ENCODE results near the gene RNF213.
"Not testable (repeated sequence)": the region's sequence is repeated elsewhere in the genome, so short reads cannot be mapped to it uniquely, and the experiment has no call there.

The RNF213 gene

DNA sequence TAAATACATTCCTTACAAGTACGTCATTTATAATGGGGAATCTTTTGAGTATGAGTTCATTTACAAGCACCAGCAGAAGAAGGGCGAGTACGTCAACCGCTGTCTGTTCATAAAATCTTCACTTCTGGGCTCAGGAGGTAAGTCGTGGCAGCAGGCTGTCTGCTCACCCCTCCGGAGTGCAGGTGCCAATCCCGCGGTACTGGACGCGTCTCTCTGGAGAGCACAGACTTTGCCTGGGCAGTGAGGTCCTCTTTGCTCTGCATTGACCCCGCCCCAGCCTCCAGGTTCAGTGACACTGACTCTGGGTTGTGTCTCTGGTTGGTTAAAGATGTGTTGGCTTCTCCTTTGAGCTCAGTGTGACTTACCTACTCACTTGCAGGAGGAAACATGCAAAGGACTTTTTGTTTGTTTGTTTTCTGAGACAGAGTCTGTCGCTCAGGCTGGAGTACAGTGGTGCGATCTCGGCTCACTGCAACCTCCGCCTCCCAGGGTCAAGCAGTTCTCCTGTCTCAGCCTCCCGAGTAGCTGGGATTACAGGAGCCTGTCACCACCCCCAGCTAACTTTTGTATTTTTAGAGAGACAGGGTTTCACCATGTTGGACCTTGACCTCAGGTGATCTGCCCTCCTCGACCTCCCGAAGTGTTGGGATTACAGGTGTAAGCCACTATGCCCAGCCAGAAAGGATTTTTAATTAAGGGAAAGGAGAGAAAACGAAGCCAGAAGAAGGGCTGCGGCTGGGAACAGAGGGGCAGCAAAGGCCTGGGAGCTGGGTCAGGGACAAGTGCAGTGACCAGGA lies 31.2 kb downstream of the RNF213 start:
- no peak for DNase-seq (ENCODE audit: low read depth in 2 of 3, low spot score in 2 of 3)

- DNase-seq (ENCODE audit: low read depth in 2 of 3, low spot score in 2 of 3): no peak
These were observed 31.9 kb downstream of the RNF213 start for GRCh38 chr17:80292521-80292971.

GRCh38 chr17:80294210-80294609 lies 33.6 kb downstream of the RNF213 start:
- DNase-seq (ENCODE audit: low read depth in 2 of 3, low spot score in 2 of 3): no peak

- DNase-seq (ENCODE audit: low read depth in 2 of 3, low spot score in 2 of 3): no peak
These were observed 34.0 kb downstream of the RNF213 start for GRCh38 chr17:80294653-80295052.

DNA sequence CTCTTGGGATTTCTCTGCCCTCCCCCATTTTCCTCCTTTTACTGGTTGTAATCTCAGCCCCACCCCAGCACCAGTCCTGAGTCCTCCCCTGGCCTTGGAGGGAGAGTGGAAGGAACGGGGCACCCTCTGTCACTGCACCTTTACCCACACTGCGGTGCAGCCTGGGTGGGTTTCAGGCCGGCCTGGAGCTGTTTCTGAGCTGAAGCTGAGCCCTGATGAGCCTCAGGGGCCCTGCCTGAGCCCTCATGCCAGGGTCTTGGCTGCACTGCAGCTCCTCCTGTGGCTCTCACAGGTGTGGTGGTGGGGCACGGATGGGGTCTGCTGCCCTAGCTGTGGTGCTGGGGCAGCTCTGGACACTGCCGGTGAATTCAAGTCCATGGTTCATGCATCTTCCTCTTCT lies 34.5 kb downstream of the RNF213 start:
- DNase-seq (ENCODE audit: low read depth in 2 of 3, low spot score in 2 of 3): no peak

DNA sequence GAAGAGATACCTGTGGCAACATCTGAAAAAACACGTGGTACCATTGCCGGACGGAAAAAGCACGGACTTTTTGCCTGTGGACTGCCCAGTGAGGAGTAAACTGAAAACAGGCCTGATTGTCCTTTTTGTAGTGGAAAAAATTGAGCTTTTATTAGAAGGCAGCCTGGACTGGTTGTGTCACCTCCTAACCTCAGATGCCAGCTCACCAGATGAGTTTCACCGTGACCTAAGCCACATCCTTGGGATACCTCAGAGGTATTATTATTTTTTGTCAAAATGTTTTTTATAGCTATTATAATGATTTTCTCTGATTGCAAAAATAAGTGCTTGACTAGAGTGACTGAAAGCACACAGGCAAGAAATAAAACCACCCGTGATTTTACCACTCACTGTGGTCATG lies 34.9 kb downstream of the RNF213 start:
- DNase-seq (ENCODE audit: low read depth in 2 of 3, low spot score in 2 of 3): no peak

- no peak for DNase-seq (ENCODE audit: low read depth in 2 of 3, low spot score in 2 of 3)
These were observed 35.6 kb downstream of the RNF213 start for GRCh38 chr17:80296221-80296620.

DNA sequence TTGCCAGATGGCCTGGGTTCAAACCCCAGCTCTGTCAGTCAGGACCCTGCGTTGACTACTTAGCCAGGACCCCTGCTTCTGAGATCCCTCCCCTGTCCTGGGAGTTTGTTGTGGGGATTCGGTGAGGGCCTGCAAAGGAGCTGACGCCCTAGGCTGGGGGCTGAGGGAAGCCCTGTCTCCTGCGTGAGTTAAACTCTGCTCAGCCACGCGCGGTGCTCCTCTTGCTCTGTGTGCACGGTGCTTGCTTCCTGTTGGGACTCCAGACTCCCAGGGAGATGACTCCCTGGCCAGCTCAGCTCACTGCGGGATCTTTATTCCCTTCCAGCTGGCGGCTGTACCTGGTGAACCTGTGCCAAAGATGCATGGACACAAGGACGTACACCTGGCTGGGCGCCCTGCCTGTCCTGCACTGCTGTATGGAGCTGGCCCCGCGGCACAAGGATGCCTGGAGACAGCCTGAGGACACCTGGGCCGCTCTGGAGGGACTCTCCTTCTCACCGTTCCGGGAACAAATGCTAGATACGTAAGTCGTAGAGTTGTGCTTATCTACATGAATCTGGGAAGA lies 37.4 kb downstream of the RNF213 start:
- no peak for DNase-seq (ENCODE audit: low read depth in 2 of 3, low spot score in 2 of 3)

DNA sequence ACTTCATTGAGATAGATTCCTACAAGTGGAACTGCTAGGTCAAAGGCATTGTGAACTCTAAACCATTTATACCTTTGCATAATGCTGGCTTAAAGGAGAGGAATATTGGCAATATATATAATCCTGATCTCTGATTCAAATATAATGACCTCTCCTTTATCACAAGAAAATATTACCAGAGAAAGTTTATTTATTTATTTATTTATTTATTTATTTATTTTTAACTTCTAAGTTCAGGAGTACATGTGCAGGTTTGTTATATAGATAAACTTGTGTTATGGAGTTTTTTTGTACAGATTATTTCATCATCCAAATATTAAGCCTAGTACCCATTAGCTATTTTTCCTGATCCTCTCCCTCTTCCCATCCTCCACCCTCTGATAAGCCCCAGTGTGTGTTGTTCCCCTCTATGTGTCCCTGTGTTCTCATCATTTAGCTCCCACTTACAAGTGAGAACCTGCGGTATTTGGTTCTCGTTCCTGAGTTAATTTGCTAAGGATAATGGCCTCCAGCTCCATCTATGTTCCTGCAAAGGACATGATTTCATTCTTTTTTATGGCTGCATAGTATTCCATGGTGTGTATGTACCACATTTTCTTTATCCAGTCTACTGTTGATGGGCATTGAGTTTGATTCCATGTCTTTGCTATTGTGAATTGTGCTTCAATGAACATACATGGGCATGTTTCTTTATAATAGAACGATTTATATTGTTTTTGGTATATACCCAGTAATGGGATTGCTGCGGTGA lies 38.9 kb downstream of the RNF213 start:
- DNase-seq (ENCODE audit: low read depth in 2 of 3, low spot score in 2 of 3): not testable (repeated sequence)

DNA sequence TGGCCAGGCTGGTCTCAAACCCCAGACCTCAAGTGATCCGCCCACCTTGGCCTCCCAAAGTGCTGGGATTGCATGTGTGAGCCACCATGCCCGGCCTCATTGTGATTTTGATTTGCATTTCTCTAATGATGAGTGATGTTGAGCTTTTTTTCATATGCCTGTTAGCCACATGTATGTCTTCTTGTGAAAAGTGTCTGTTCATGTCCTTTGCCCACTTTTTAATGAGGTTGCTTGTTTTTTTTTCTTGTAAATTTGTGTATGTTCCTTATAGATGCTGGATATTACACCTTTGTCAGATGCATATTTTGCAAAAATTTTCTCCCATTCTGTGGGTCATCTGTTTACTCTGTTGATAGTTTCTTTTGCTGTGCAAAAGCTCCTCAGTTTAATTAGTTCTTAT lies 40.1 kb downstream of the RNF213 start:
- DNase-seq (ENCODE audit: low read depth in 2 of 3, low spot score in 2 of 3): not testable (repeated sequence)

DNA sequence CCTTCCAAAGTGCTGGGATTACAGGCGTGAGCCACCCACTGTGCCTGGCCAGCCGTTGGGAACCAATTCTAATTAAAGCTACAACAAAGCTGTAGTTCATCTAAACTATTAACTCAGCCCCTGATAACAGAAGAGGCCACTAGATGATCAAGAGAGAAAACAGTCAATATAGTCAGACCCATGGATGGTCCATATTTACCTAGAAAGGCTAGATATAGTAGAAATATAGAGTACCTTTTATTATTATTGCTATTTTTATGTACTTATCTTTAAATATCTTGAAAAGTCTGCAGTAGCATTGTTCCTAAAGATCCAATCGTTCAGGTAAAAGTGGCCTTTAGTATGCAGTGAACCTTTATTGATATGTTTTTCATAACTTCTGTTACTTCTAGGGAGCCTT lies 43.2 kb downstream of the RNF213 start:
- no peak for DNase-seq (ENCODE audit: low read depth in 2 of 3, low spot score in 2 of 3)

DNA sequence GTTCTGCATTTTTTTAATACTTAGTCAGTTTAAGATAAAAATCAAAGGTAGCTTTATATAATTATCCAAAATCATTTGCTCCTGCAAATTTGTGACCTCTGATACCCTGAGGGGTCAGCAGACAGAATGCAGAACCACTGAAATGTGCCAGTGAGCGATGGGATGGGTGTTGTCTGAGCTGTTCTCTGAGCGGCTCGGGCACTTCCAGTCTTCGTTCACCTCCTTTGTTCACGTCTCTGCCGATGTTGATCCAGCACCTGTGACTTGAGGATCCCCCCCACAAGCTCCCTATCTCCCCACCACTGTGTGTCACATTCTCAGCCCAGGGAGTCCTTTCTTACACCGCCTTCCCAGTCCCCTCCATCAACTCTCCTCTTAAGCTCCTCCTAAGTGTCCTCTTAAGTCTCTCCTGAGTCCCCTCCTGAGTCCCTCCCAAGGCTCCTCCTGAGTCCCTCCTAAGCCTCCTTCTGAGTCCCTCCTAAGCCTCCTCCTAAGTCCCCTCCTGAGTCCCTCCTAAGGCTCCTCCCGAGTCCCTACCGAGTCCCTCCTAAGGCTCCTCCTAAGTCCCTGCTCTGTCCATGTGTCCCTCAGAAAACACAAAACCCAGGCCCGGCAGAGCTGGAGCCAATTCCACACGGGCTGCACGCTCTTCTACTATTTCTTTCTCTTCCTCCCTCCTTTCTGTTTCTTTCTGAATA lies 47.5 kb downstream of the RNF213 start:
- no peak for DNase-seq (ENCODE audit: low read depth in 2 of 3, low spot score in 2 of 3)

DNA sequence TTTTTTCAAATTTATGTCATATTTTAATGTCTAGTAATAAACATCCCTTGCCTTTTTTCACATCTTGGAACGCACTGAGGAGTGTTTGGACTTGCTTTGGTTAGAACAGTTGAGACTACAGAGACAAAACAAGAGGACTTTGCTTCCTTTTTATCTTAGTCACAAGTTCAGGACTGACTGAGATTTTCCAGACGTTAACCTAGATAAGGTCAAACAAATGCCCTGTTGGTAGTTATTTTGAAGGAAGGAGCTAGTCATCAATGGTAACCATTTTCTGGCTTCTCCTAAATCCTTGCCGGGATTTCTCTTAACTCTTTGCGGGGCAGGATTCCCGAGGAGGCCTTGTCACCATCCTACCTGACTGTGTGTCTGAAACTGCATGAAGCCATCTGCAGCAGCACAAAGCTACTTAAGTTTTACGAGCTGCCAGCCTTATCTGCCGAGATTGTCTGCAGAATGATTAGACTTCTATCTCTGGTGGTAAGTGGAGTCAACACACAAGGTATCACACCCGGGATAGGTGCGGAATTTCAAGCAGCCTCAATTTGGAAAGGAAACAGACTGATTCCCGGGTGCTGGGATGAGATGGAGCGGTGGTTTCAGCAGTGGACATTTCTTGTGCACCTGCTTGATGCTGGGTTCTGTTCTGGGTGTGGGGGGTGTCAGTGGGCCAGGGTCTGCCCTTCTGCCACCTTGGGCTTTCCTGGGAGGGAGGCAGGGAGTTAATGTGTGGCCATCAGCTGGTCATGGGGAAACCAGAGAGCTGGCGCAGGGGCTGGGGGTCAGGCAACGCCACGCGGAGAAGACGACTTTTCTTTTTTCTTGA lies 48.3 kb downstream of the RNF213 start:
- DNase-seq (ENCODE audit: low read depth in 2 of 3, low spot score in 2 of 3): no peak

DNA sequence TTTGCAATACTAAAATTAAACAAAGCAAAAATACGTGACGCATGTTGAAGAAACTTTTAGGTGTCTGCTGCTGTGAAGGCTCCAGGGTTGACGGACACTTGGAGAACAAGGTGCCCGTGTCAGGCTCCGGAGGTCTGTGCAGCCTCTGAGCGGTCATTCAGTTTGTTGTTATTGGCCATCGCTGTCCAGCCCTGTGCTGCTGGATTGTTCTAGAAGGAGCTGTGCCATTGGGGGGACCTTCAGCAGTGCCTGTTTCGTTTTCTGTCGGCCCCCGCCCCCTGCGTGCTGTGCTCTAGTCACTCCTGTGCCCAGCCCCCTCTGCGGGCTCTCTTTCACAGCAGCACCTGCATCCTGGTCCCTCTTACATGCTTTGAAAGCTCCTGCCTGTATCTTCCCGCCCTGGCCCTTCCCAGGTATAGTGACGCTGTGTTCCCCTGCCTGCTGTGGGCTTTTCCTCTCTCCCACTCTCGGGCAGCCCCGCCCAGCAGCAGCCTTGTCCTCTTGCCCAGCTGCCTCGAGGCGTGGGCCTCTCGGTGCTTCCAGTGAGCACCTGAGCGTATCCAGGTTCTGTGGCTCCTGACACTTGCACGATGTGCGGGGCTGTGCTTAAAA lies 50.7 kb downstream of the RNF213 start:
- DNase-seq (ENCODE audit: low read depth in 2 of 3, low spot score in 2 of 3): no peak

- no peak for DNase-seq (ENCODE audit: low read depth in 2 of 3, low spot score in 2 of 3)
These were observed 52.0 kb downstream of the RNF213 start for GRCh38 chr17:80312621-80313135.

DNA sequence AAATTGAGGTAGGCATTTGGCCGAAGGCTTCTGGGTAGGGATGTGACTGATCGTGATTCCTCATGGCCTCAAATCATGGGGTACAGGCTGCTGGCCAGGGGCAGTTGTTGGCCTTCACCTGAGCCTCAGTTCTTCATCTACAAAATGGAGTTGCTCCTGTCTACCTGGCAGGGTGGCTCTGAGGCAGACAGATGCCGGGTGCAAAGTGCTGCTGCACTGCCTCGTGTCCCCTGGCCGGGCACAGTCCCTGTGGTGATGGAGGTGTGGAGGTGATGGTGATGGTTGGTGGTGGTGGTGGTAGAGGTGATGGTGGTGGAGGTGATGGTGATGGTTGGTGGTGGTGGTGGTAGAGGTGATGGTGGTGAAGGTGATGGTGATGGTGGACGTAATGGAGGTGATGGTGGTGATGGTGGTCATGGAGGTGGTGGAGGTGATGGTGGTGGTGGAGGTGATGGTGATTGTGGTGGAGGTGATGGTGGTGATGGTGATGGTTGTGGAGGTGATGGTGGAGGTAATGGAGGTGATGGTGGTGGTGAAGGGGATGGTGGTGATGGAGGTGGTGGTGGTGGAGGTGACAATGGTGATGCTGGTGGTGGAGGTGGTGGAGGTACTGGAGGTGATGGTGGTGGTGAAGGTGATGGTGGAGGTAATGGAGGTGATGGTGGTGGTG lies 52.6 kb downstream of the RNF213 start:
- no peak for DNase-seq (ENCODE audit: low read depth in 2 of 3, low spot score in 2 of 3)

DNA sequence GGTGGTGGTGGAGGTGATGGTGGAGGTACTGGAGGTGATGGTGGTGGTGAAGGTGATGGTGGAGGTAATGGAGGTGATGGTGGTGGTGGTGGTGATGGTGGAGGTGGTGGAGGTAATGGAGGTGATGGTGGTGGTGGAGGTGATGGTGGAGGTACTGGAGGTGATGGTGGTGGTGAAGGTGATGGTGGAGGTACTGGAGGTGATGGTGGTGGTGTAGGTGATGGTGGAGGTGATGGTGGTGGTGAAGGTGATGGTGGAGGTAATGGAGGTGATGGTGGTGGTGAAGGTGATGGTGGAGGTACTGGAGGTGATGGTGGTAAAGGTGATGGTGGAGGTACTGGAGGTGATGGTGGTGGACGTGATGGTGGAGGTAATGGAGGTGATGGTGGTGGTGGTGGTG lies 53.3 kb downstream of the RNF213 start:
- not testable (repeated sequence) for DNase-seq (ENCODE audit: low read depth in 2 of 3, low spot score in 2 of 3)

DNA sequence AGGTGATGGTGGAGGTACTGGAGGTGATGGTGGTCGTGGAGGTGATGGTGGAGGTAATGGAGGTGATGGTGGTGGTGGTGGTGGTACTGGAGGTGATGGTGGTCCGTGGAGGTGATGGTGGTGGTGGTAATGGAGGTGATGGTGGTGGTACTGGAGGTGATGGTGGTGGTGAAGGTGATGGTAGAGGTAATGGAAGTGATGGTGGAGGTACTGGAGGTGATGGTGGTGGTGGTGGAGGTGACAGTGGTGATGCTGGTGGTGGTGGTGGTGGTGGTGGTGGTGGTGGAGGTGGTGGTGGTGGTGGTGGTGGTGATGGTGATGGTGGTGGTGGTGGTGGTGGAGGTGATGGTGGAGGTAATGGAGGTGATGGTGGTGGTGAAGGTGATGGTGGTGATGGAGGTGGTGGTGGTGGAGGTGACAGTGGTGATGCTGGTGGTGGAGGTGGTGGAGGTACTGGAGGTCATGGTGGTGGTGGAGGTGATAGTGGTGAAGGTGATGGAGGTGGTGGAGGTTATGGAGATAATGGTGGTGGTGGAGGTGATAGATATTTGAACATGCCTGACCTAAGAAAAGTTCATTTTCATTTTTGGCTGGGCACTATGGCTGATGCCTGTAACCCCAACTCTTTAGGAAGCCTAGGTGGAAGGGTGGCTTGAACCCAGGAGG lies 55.0 kb downstream of the RNF213 start:
- DNase-seq (ENCODE audit: low read depth in 2 of 3, low spot score in 2 of 3): no peak

DNA sequence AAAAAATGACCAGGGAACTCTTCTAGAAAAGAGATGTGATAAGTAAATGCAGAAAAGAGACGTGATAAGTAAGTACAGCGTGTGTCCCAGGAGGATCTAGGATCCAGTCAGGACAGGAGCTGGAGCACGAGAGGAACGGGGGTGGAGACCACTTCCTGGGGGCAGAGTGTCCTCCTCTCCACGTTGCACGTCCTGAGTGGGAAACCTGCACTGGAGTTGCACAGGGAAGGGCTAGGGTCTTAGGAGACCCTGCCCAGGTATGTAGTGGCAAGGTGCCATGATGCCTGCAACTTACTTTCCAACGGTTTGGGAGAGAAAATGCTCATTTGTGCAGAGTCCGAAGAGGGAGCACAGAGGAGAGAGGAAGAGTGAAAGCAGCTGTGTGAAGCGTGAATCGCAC lies 55.8 kb downstream of the RNF213 start:
- no peak for DNase-seq (ENCODE audit: low read depth in 2 of 3, low spot score in 2 of 3)

Data from activated CD8-positive, alpha-beta memory T cell treated with anti-CD3 and anti-CD28 coated beads for 48 hours (primary cell).